ENCODE results near the gene FAM25G. TPM values are rescaled to one million over a fixed set of nuclear protein-coding genes. Genes with fewer than 3 reads are reported as not detected.

Gene FAM25G
- total RNA-seq, 4 donors from 2014 or later = 41.4 to 115 (median 85.8) TPM

DNA sequence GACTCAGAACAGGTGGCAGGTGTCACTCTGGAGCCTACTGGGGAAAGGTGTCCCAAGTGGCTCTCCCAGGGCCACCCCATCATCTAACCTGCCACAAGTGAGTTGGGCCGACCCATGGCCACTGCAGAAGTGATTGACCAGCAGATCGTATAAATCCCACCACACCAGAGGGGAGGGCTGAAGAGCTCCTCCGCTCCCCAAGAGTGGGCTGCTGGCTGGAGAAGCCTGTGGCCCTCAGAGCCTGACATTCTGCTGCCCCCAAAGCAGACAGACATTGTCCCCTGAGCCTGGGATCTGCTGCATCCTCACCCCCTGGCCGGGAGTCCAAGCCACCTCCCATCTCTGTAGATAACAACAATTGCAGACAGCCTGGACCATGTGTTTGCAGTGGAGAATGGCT, 44.3 kb downstream of the FAM25G start:
- TF ChIP-seq POLR2A (IDR thresholded peaks at IDR 0.05) = no peak
- TF ChIP-seq, protein P1, sequence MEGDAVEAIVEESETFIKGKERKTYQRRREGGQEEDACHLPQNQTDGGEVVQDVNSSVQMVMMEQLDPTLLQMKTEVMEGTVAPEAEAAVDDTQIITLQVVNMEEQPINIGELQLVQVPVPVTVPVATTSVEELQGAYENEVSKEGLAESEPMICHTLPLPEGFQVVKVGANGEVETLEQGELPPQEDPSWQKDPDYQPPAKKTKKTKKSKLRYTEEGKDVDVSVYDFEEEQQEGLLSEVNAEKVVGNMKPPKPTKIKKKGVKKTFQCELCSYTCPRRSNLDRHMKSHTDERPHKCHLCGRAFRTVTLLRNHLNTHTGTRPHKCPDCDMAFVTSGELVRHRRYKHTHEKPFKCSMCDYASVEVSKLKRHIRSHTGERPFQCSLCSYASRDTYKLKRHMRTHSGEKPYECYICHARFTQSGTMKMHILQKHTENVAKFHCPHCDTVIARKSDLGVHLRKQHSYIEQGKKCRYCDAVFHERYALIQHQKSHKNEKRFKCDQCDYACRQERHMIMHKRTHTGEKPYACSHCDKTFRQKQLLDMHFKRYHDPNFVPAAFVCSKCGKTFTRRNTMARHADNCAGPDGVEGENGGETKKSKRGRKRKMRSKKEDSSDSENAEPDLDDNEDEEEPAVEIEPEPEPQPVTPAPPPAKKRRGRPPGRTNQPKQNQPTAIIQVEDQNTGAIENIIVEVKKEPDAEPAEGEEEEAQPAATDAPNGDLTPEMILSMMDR (IDR thresholded peaks at IDR 0.05) = no peak
- intact Hi-C loops (cut with DNase I; ENCODE audit: low total_unique reads) = no loop called here
- no peak overlapping the region for H3K4me3 ChIP-seq (ENCODE audit: low read depth, poor library complexity, severe bottlenecking)
- DNase-seq (ENCODE audit: low spot score in 2 of 2) = no peak
- WGBS, 2 donors = 93% methylated on average over 4 of the region's 4 CpGs; no CpG with 5 or more reads in 1 of the 2 donors

GRCh38 chr10:47445720-47446119, 45.8 kb downstream of the FAM25G start:
- DNase-seq (ENCODE audit: low spot score in 2 of 2) = no peak
- intact Hi-C loops (cut with DNase I; ENCODE audit: low total_unique reads) = no loop called here
- 81 to 86% methylated on average over 1 of the region's 1 CpG for WGBS, 2 donors
- TF ChIP-seq, protein P1 (IDR thresholded peaks at IDR 0.05) = no peak
- no peak for TF ChIP-seq POLR2A (IDR thresholded peaks at IDR 0.05)
- no peak overlapping the region for H3K4me3 ChIP-seq (ENCODE audit: low read depth, poor library complexity, severe bottlenecking)

DNA sequence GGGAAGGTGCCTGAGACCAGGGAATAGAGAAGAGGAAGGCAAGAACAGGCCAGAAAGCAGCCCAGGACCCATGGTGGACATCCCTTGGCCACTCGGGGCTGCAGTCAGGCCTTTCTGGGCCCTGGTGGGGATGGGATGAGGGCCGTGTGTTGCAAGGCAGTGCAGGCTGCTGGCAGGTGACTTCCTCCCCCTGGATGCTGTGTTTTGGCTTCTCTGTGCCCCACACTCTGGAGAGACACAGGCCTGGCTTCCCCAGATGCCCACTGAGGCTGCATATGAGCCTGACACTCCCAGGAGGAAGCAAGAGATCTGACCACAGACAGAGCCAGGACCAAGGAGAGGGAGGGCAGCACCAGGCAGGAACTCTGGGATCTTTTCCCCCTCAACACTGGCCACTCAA, 47.5 kb downstream of the FAM25G start:
- WGBS, 2 donors = 75 to 83% methylated on average over 2 of the region's 2 CpGs
- no peak for DNase-seq (ENCODE audit: low spot score in 2 of 2)
- intact Hi-C loops (cut with DNase I; ENCODE audit: low total_unique reads) = no loop called here
- H3K4me3 ChIP-seq (ENCODE audit: low read depth, poor library complexity, severe bottlenecking) = no peak overlapping the region
- TF ChIP-seq, protein P1 (IDR thresholded peaks at IDR 0.05) = no peak
- TF ChIP-seq POLR2A (IDR thresholded peaks at IDR 0.05) = no peak

DNA sequence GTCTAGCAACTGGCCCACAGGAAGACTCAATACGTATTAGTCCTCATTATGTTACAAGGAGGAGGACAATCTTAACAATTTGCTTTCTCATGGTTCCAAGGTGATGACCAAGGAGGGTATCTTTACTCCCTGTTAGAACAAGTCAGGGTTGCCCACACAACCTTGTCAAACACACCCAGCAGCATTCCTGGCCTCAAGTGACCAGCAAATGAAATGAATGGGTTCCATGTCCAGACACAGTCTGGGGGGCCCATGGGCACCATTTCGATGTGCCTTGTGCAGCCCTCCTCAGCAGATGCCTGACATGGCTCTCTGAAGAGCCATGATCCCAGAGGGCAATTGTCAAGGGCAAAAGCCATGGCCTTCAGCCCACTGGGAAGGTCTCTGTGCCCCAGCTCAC, 48.4 kb downstream of the FAM25G start:
- 73 to 82% methylated on average over 2 of the region's 2 CpGs for WGBS, 2 donors
- TF ChIP-seq, protein P1 (IDR thresholded peaks at IDR 0.05) = no peak
- no peak for TF ChIP-seq POLR2A (IDR thresholded peaks at IDR 0.05)
- no peak for DNase-seq (ENCODE audit: low spot score in 2 of 2)
- no peak overlapping the region for H3K4me3 ChIP-seq (ENCODE audit: low read depth, poor library complexity, severe bottlenecking)
- intact Hi-C loops (cut with DNase I; ENCODE audit: low total_unique reads) = no loop called here

DNA sequence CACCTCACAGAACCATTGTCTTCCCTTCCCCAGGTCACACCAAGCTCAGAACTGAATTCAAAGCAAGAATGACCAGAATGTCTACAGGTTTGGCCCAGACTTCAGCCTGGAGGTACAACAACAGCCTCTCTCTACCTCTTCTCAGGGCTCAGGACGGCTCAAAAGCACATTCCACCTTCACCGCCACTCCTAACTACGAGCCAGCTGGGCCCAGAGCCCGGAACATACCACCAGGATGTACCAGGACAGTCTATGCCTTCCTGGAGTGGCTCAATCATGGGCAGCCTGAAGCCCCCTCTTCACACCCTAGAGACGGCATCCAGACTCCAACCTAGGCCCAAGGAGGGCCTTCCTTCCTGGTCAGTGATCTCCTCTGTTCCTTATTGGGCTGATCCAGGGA, 49.1 kb downstream of the FAM25G start:
- no peak for TF ChIP-seq POLR2A (IDR thresholded peaks at IDR 0.05)
- TF ChIP-seq, protein P1 (IDR thresholded peaks at IDR 0.05) = no peak
- WGBS, 2 donors = 79 to 88% methylated on average over 5 of the region's 5 CpGs
- intact Hi-C loops (cut with DNase I; ENCODE audit: low total_unique reads) = no loop called here
- no peak for DNase-seq (ENCODE audit: low spot score in 2 of 2)
- no peak overlapping the region for H3K4me3 ChIP-seq (ENCODE audit: low read depth, poor library complexity, severe bottlenecking)

DNA sequence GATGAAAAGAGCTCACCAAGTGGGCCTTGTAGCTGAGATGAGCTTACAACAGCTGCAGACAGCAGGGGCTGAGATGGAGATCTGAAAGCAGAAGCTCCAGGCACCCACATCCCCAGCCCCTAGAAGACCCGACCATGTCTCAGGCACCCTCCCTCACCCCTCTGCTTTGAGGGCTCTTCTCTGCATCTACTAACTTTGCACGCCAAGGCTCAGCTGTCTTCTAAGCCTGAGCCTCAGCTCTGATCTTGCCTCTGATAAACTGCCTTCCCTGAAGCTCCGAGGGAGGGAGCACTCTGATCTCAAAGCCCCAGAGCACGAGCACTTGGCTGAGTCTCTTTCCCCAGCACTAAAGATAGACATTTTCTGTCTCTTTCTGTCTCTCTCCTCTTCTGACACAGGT, 49.6 kb downstream of the FAM25G start:
- TF ChIP-seq, protein P1 (IDR thresholded peaks at IDR 0.05) = no peak
- TF ChIP-seq POLR2A (IDR thresholded peaks at IDR 0.05) = no peak
- no peak overlapping the region for H3K4me3 ChIP-seq (ENCODE audit: low read depth, poor library complexity, severe bottlenecking)
- WGBS, 2 donors = 72 to 79% methylated on average over 4 of the region's 4 CpGs
- no peak for DNase-seq (ENCODE audit: low spot score in 2 of 2)
- intact Hi-C loops (cut with DNase I; ENCODE audit: low total_unique reads) = no loop called here

Measured in lower leg skin (tissue), 4 donors.